Mesenchymal stem cell (in vitro differentiated cells and primary cell): ENCODE data around the gene PRR20C.
"Not testable (repeated sequence)": the region's sequence is repeated elsewhere in the genome, so short reads cannot be mapped to it uniquely, and the experiment has no call there.

Experiments
- DNase-seq: peaks from one replicate; pipeline ENCODE4 v3.0.0-alpha.2; 2013
- H2AFZ ChIP-seq: one replicate; pipeline ENCODE4 v1.6.1; 2013; ENCODE audit warnings: low read depth, mild to moderate bottlenecking, control low read depth, inconsistent platforms, low read length, moderate library complexity
- H2AK5ac ChIP-seq: 2 replicates; pipeline ENCODE4 v1.6.1; 2013; ENCODE audit warnings: low read length, moderate library complexity, mild to moderate bottlenecking, inconsistent platforms; ENCODE audit not compliant: severe bottlenecking
- H2BK120ac ChIP-seq: one replicate; pipeline ENCODE4 v1.6.1; 2013; ENCODE audit warnings: low read depth, mild to moderate bottlenecking, inconsistent platforms, low read length, moderate library complexity
- H2BK12ac ChIP-seq, 2 experiments: one replicate each; pipeline ENCODE4 v1.6.1; 2013; ENCODE audit warnings: inconsistent platforms in 2 of 2, low read length in 2 of 2, mild to moderate bottlenecking in 2 of 2, moderate library complexity in 2 of 2, control low read depth in 1 of 2
- H2BK15ac ChIP-seq: one replicate; pipeline ENCODE4 v1.6.1; 2013; ENCODE audit warnings: mild to moderate bottlenecking, low read depth, inconsistent platforms; ENCODE audit not compliant: poor library complexity, severe bottlenecking
- H2BK5ac ChIP-seq: 2 replicates; pipeline ENCODE4 v1.6.1; 2013; ENCODE audit warnings: low read depth, mild to moderate bottlenecking, low read length, control low read depth, inconsistent platforms; ENCODE audit not compliant: poor library complexity, severe bottlenecking
- H3K14ac ChIP-seq, 2 experiments: one replicate each; pipeline ENCODE4 v1.6.1; 2013; ENCODE audit warnings: inconsistent platforms in 2 of 2, low read length in 2 of 2, control low read depth in 1 of 2, mild to moderate bottlenecking in 1 of 2, moderate library complexity in 1 of 2
- H3K18ac ChIP-seq, 2 experiments: one replicate each; pipeline ENCODE4 v1.6.1; 2013; ENCODE audit warnings: inconsistent platforms in 2 of 2, low read length in 2 of 2, control low read depth in 1 of 2, low read depth in 1 of 2, mild to moderate bottlenecking in 1 of 2
- H3K23ac ChIP-seq, 2 experiments: one replicate each; pipeline ENCODE4 v1.6.1; 2013; ENCODE audit warnings: inconsistent platforms in 2 of 2, low read length in 2 of 2, mild to moderate bottlenecking in 2 of 2, moderate library complexity in 2 of 2, control low read depth in 1 of 2
- H3K27ac ChIP-seq: 2 replicates; pipeline ENCODE4 v1.5.1; 2013; ENCODE audit warnings: mild to moderate bottlenecking, moderate library complexity, low read length, control low read depth, inconsistent platforms; ENCODE audit not compliant: poor library complexity, severe bottlenecking
- H3K27me3 ChIP-seq, 2 experiments: 2 replicates each; pipeline versions ENCODE4 v1.6.1 to v1.7.0; 2013; ENCODE audit warnings: low read length in 2 of 2, mild to moderate bottlenecking in 2 of 2, moderate library complexity in 2 of 2, control low read depth in 1 of 2, inconsistent platforms in 1 of 2; ENCODE audit not compliant: control insufficient read depth in 1 of 2, insufficient read depth in 1 of 2
- H3K36me3 ChIP-seq, 2 experiments: 2 replicates each; pipeline versions ENCODE4 v1.6.1 to v1.7.0; 2013; ENCODE audit warnings: low read length in 2 of 2, control low read depth in 1 of 2, inconsistent platforms in 1 of 2, low read depth in 1 of 2, mild to moderate bottlenecking in 1 of 2; ENCODE audit not compliant: insufficient read depth in 2 of 2, control insufficient read depth in 1 of 2
- H3K4ac ChIP-seq, 2 experiments: one replicate each; pipeline ENCODE4 v1.6.1; 2013; ENCODE audit warnings: inconsistent platforms in 2 of 2, low read length in 2 of 2, mild to moderate bottlenecking in 2 of 2, moderate library complexity in 2 of 2, control low read depth in 1 of 2, low read depth in 1 of 2
- H3K4me1 ChIP-seq: 2 replicates; pipeline ENCODE4 v1.6.1; 2013; ENCODE audit warnings: low read depth, low read length, control low read depth; ENCODE audit not compliant: control insufficient read depth, insufficient read depth
- H3K4me2 ChIP-seq: 2 replicates; pipeline ENCODE4 v1.6.1; 2013; ENCODE audit warnings: low read length, mild to moderate bottlenecking, inconsistent platforms; ENCODE audit not compliant: poor library complexity, severe bottlenecking
- H3K4me3 ChIP-seq, 2 experiments: 2 replicates each; pipeline versions ENCODE4 v1.5.1 to v1.7.0; 2013; ENCODE audit warnings: low read length in 2 of 2, mild to moderate bottlenecking in 2 of 2, control low read depth in 1 of 2, low read depth in 1 of 2; ENCODE audit not compliant: insufficient read depth in 1 of 2
- H3K79me1 ChIP-seq: replicated peaks from 2 replicates; pipeline ENCODE4 v1.6.1; 2013; ENCODE audit warnings: mild to moderate bottlenecking, control low read depth, low read length, inconsistent platforms; ENCODE audit not compliant: poor library complexity, severe bottlenecking
- H3K9ac ChIP-seq: 2 replicates; pipeline ENCODE4 v1.7.0; 2013; ENCODE audit warnings: mild to moderate bottlenecking, low read length, moderate library complexity
- H3K9me3 ChIP-seq: 2 replicates; pipeline ENCODE4 v1.7.0; 2013; ENCODE audit warnings: mild to moderate bottlenecking, low read length; ENCODE audit not compliant: control insufficient read depth
- H4K8ac ChIP-seq: one replicate; pipeline ENCODE4 v1.6.1; 2013; ENCODE audit warnings: inconsistent platforms, mild to moderate bottlenecking, low read length, moderate library complexity
- H4K91ac ChIP-seq: one replicate; pipeline ENCODE4 v1.6.1; 2013; ENCODE audit warnings: mild to moderate bottlenecking, low read length, inconsistent platforms
- WGBS: methylation state at CpG from one replicate; pipeline ENCODE4 v1.1.7; 2013; ENCODE audit warnings: mixed read lengths; 5-methylcytosine and 5-hydroxymethylcytosine counted together

The PRR20C gene

GRCh38 chr13:57140235-57140968 is 13.5 kb upstream of the PRR20C start, which contains the start of gene PRR20A:
Gene PRR20A (plus strand): TSS chr13:57140918. CDS start chr13:57141305, 387 bp downstream.
- no CpG with 5 or more reads among the region's 34 CpGs for WGBS
- H3K4me1 ChIP-seq, H3K36me3 ChIP-seq, H3K18ac ChIP-seq, H2BK5ac ChIP-seq, H2BK15ac ChIP-seq, H3K4me2 ChIP-seq, H2AFZ ChIP-seq, H4K91ac ChIP-seq, DNase-seq, H3K79me1 ChIP-seq, H2AK5ac ChIP-seq, H3K4me3 ChIP-seq, H3K23ac ChIP-seq, H4K8ac ChIP-seq, H2BK12ac ChIP-seq, H3K27ac ChIP-seq, H2BK120ac ChIP-seq, H3K27me3 ChIP-seq, H3K14ac ChIP-seq, H3K9ac ChIP-seq, H3K4ac ChIP-seq, H3K9me3 ChIP-seq: not testable (repeated sequence)

GRCh38 chr13:57147188-57147587 is 6.7 kb upstream of the PRR20C start, which contains the start of gene PRR20B:
Gene PRR20B (plus strand): TSS chr13:57147488. CDS start chr13:57147875, 387 bp downstream.
- H2BK5ac ChIP-seq, H2BK15ac ChIP-seq, H4K91ac ChIP-seq, H3K4me3 ChIP-seq, H3K4me2 ChIP-seq, H3K4ac ChIP-seq, H3K9me3 ChIP-seq, H3K9ac ChIP-seq, H3K23ac ChIP-seq, H3K36me3 ChIP-seq, H2AK5ac ChIP-seq, H3K27ac ChIP-seq, H3K18ac ChIP-seq, DNase-seq, H3K4me1 ChIP-seq, H3K79me1 ChIP-seq, H2BK120ac ChIP-seq, H2AFZ ChIP-seq, H3K27me3 ChIP-seq, H2BK12ac ChIP-seq, H4K8ac ChIP-seq, H3K14ac ChIP-seq: not testable (repeated sequence)
- WGBS = no CpG with 5 or more reads among the region's 22 CpGs

GRCh38 chr13:57148106-57148505 is 5.8 kb upstream of the PRR20C start:
- H3K18ac ChIP-seq, H3K27me3 ChIP-seq, H3K27ac ChIP-seq, H2BK15ac ChIP-seq, H3K9ac ChIP-seq, H3K36me3 ChIP-seq, H3K9me3 ChIP-seq, H2BK5ac ChIP-seq, H3K23ac ChIP-seq, H3K4ac ChIP-seq, H3K79me1 ChIP-seq, H4K8ac ChIP-seq, H3K4me3 ChIP-seq, H2AK5ac ChIP-seq, H3K14ac ChIP-seq, H3K4me1 ChIP-seq, H4K91ac ChIP-seq, H2BK120ac ChIP-seq, H2AFZ ChIP-seq, DNase-seq, H3K4me2 ChIP-seq, H2BK12ac ChIP-seq: not testable (repeated sequence)
- WGBS = 95% methylated on average over 6 of the region's 14 CpGs

- not testable (repeated sequence) for H2BK15ac ChIP-seq, H2AFZ ChIP-seq, H3K4me1 ChIP-seq, DNase-seq, H4K91ac ChIP-seq, H3K79me1 ChIP-seq, H3K23ac ChIP-seq, H3K18ac ChIP-seq, H3K4me2 ChIP-seq, H3K36me3 ChIP-seq, H2AK5ac ChIP-seq, H3K4ac ChIP-seq, H3K27me3 ChIP-seq, H2BK5ac ChIP-seq, H3K9me3 ChIP-seq, H3K4me3 ChIP-seq, H2BK120ac ChIP-seq, H3K9ac ChIP-seq, H3K27ac ChIP-seq, H2BK12ac ChIP-seq, H4K8ac ChIP-seq, H3K14ac ChIP-seq
- no CpG with 5 or more reads among the region's 22 CpGs for WGBS
Measured at GRCh38 chr13:57160332-57160731, 6.5 kb downstream of the PRR20C start, which contains the start of gene PRR20D. Gene PRR20D (plus strand): TSS chr13:57160632. CDS start chr13:57161019, 387 bp downstream.
